Stimulated activated CD4-positive, alpha-beta T cell treated with anti-CD3 and anti-CD28 coated beads, Interleukin-15, amount 100 ng/mL, for 1 hour (primary cell): ENCODE results near the gene OSBPL5.

Source experiments
- DNase-seq, 2 donors: peaks; one replicate each; pipeline ENCODE4 v3.0.0-alpha.2; 2020; ENCODE audit warnings: low read depth in 1 of 2, low spot score in 1 of 2

OSBPL5 gene

GRCh38 chr11:3164138-3164551, 965 bp downstream of the OSBPL5 start:
- DNase-seq = no peak

GRCh38 chr11:3163241-3163981, 1.7 kb downstream of the OSBPL5 start:
- no peak for DNase-seq

- DNase-seq = no peak
Measured at GRCh38 chr11:3162410-3163240, 2.5 kb downstream of the OSBPL5 start.

GRCh38 chr11:3161720-3162409, 3.2 kb downstream of the OSBPL5 start:
- no peak for DNase-seq

- DNase-seq = no peak
Measured at GRCh38 chr11:3161309-3161708, 3.8 kb downstream of the OSBPL5 start.

GRCh38 chr11:3160252-3161031, 4.7 kb downstream of the OSBPL5 start:
- DNase-seq = no peak

GRCh38 chr11:3159296-3160190, 5.6 kb downstream of the OSBPL5 start:
- no peak for DNase-seq

GRCh38 chr11:3158821-3159220, 6.3 kb downstream of the OSBPL5 start:
- no peak for DNase-seq

- DNase-seq = no peak
Measured at GRCh38 chr11:3158131-3158591, 6.9 kb downstream of the OSBPL5 start.

GRCh38 chr11:3157381-3158130, 7.6 kb downstream of the OSBPL5 start:
- no peak for DNase-seq

- no peak for DNase-seq
Measured at GRCh38 chr11:3156661-3157311, 8.3 kb downstream of the OSBPL5 start.

- no peak for DNase-seq
Measured at GRCh38 chr11:3156282-3156660, 8.8 kb downstream of the OSBPL5 start.

GRCh38 chr11:3155691-3156258, 9.3 kb downstream of the OSBPL5 start:
- no peak for DNase-seq

GRCh38 chr11:3155216-3155615, 9.9 kb downstream of the OSBPL5 start:
- no peak for DNase-seq

- DNase-seq = no peak
Measured at GRCh38 chr11:3154001-3154599, 11.0 kb downstream of the OSBPL5 start.

GRCh38 chr11:3153291-3153861, 11.7 kb downstream of the OSBPL5 start:
- DNase-seq = no peak

GRCh38 chr11:3152471-3153110, 12.5 kb downstream of the OSBPL5 start:
- DNase-seq = no peak
